ENCODE measurements around the gene ST6GALNAC5. TPM values are rescaled to one million over a fixed set of nuclear protein-coding genes. Genes with fewer than 3 reads are reported as not detected.

The ST6GALNAC5 gene
- total RNA-seq, 4 donors from 2014 or later: 5.3 to 8.7 (median 8.2) TPM

GRCh38 chr1:76835203-76835602 is 32.1 kb upstream of the ST6GALNAC5 start:
- Histone ChIP-seq H3K27me3 (no peaks in the 10 kb centered on the region), H3K4me1 (no peaks in the 10 kb centered on the region), H3K27ac (replicated peaks in 1 of 4) (no peak overlapping the region), H3K9me3 (no peaks in the 10 kb centered on the region), H3K4me3 (no peak overlapping the region), H3K36me3 (no peaks in the 10 kb centered on the region)
- DNase-seq (ENCODE audit: extremely low spot score): no peak
- no peak for TF ChIP-seq EP300 (IDR thresholded peaks at IDR 0.05)
- TF ChIP-seq POLR2AphosphoS5 (IDR thresholded peaks at IDR 0.05): no peak
- TF ChIP-seq POLR2A (IDR thresholded peaks at IDR 0.05; ENCODE audit: low read depth): no peak
- no peak for TF ChIP-seq CTCF (IDR thresholded peaks at IDR 0.05)
- intact Hi-C loops (cut with DNase I): no loop called here

- Histone ChIP-seq H3K27ac (replicated peaks in 1 of 4) (no peak overlapping the region), H3K36me3 (no peaks in the 10 kb centered on the region), H3K4me1 (no peaks in the 10 kb centered on the region), H3K27me3 (no peaks in the 10 kb centered on the region), H3K4me3 (no peak overlapping the region), H3K9me3 (no peaks in the 10 kb centered on the region)
- intact Hi-C loops (cut with DNase I): no loop called here
- no peak for DNase-seq (ENCODE audit: extremely low spot score)
- TF ChIP-seq POLR2AphosphoS5 (IDR thresholded peaks at IDR 0.05) (no peak), CTCF (IDR thresholded peaks at IDR 0.05) (no peak), POLR2A (IDR thresholded peaks at IDR 0.05; ENCODE audit: low read depth) (no peak), EP300 (IDR thresholded peaks at IDR 0.05) (no peak)
- 90% methylated on average over 2 of the region's 2 CpGs for WGBS
Observed at GRCh38 chr1:76840278-76840677, 27.0 kb upstream of the ST6GALNAC5 start.

- H3K27me3 ChIP-seq: no peaks in the 10 kb centered on the region
- H3K4me3 ChIP-seq: no peak overlapping the region
- TF ChIP-seq POLR2A (IDR thresholded peaks at IDR 0.05; ENCODE audit: low read depth): no peak
- no peak for TF ChIP-seq CTCF (IDR thresholded peaks at IDR 0.05)
- no peak for TF ChIP-seq POLR2AphosphoS5 (IDR thresholded peaks at IDR 0.05)
- TF ChIP-seq EP300 (IDR thresholded peaks at IDR 0.05): no peak
- no peak overlapping the region for H3K27ac ChIP-seq (replicated peaks in 1 of 4)
- H3K36me3 ChIP-seq: no peaks in the 10 kb centered on the region
- intact Hi-C loops (cut with DNase I): no loop called here
- 43% methylated on average over 2 of the region's 2 CpGs for WGBS
- no peak for DNase-seq (ENCODE audit: extremely low spot score)
- H3K4me1 ChIP-seq: no peaks in the 10 kb centered on the region
- no peaks in the 10 kb centered on the region for H3K9me3 ChIP-seq
Observed at GRCh38 chr1:76841460-76841859, 25.8 kb upstream of the ST6GALNAC5 start.

GRCh38 chr1:76843821-76844464 is 23.3 kb upstream of the ST6GALNAC5 start:
- DNase-seq (ENCODE audit: extremely low spot score): no peak
- no peaks in the 10 kb centered on the region for H3K27me3 ChIP-seq
- no peak overlapping the region for H3K4me3 ChIP-seq
- H3K27ac ChIP-seq (replicated peaks in 1 of 4): no peak overlapping the region
- H3K4me1 ChIP-seq: no peaks in the 10 kb centered on the region
- intact Hi-C loops (cut with DNase I): no loop called here
- TF ChIP-seq POLR2A (IDR thresholded peaks at IDR 0.05; ENCODE audit: low read depth) (no peak), POLR2AphosphoS5 (IDR thresholded peaks at IDR 0.05) (no peak), EP300 (IDR thresholded peaks at IDR 0.05) (no peak), CTCF (IDR thresholded peaks at IDR 0.05) (no peak)
- 92% methylated on average over 5 of the region's 5 CpGs for WGBS
- peaks cover 0 to 9% (median 2%) of the 10 kb centered on the region in 4 donors for H3K9me3 ChIP-seq
- H3K36me3 ChIP-seq: no peaks in the 10 kb centered on the region

- Histone ChIP-seq H3K9me3 (no peaks in the 10 kb centered on the region), H3K4me1 (no peaks in the 10 kb centered on the region), H3K4me3 (no peak overlapping the region), H3K27ac (replicated peaks in 1 of 4) (no peak overlapping the region), H3K27me3 (no peaks in the 10 kb centered on the region), H3K36me3 (no peaks in the 10 kb centered on the region)
- WGBS: 80% methylated on average over 3 of the region's 3 CpGs
- no peak for DNase-seq (ENCODE audit: extremely low spot score)
- intact Hi-C loops (cut with DNase I): no loop called here
- TF ChIP-seq EP300 (IDR thresholded peaks at IDR 0.05) (no peak), POLR2A (IDR thresholded peaks at IDR 0.05; ENCODE audit: low read depth) (no peak), POLR2AphosphoS5 (IDR thresholded peaks at IDR 0.05) (no peak), CTCF (IDR thresholded peaks at IDR 0.05) (no peak)
Observed at GRCh38 chr1:76854255-76854654, 13.0 kb upstream of the ST6GALNAC5 start.

Measured in esophagus muscularis mucosa (tissue), 4 donors.